HepG2 (cell line): ENCODE measurements around the gene ITGB7. TPM values are rescaled to one million over a fixed set of nuclear protein-coding genes. Genes with fewer than 3 reads are reported as not detected.

Experiments used
- ARNT ChIP-seq: fragments of 450-650 bp; IDR thresholded peaks from 2 replicates; pipeline ENCODE4 v1.6.1; 2017
- ELF4 ChIP-seq: sonication (generic); formaldehyde crosslinking; IDR thresholded peaks from 2 replicates; pipeline ENCODE4 v1.5.0; 2020; ENCODE audit warnings: missing genetic modification reagents, mild to moderate bottlenecking, moderate library complexity, borderline replicate concordance
- ETV5 ChIP-seq: IDR thresholded peaks from 2 replicates; pipeline ENCODE4 v1.6.1; 2018; ENCODE audit warnings: missing biosample characterization, missing genetic modification reagents, inconsistent platforms, borderline replicate concordance
- GABPA ChIP-seq, 2 experiments: IDR thresholded peaks; 2 replicates each; pipeline ENCODE4 v1.6.1; 2011 to 2016; ENCODE audit warnings: low read depth in 2 of 2, low read length in 1 of 2, missing biosample characterization in 1 of 2, missing genetic modification characterization in 1 of 2
- MAFK ChIP-seq, 2 experiments: IDR thresholded peaks in 1 of 2; conservative IDR thresholded peaks in 1 of 2; 2 replicates each; pipeline ENCODE4 v1.6.1; 2011; ENCODE audit warnings: improper control_type of control experiment in 2 of 2, low read length in 2 of 2
- PHF5A ChIP-seq: IDR thresholded peaks from one replicate; pipeline ENCODE4 v1.6.1; 2018; ENCODE audit warnings: low read depth, missing genetic modification reagents; ENCODE audit not compliant: unreplicated experiment
- RBFOX2 ChIP-seq: fragments of 200-400 bp; formaldehyde crosslinking; IDR thresholded peaks from 2 replicates; pipeline ENCODE4 v1.6.1; 2017; ENCODE audit warnings: low read depth, mild to moderate bottlenecking, low read length
- ZNF383 ChIP-seq: sonication (generic); formaldehyde crosslinking; IDR thresholded peaks from 2 replicates; pipeline ENCODE4 v1.4.0; 2020; ENCODE audit warnings: missing genetic modification reagents, mild to moderate bottlenecking, borderline replicate concordance
- polyA plus RNA-seq, 8 experiments: library from polyadenylated mRNA; depleted of rRNA in 3 of 8; stranded (reverse) in 7 of 8; unstranded in 1 of 8; fragments of >200 nt; fragmentation: Illumina TruSeq in 4 of 8; extraction: Trizol in 4 of 8; gene quantifications; 2 replicates each; pipeline versions ENCODE4 v1.2.1 to v1.2.3, GENCODE V29; 2011 to 2016; ENCODE audit warnings: low read depth in 4 of 8, missing spikeins in 1 of 8, mixed read lengths in 1 of 8; ENCODE audit not compliant: insufficient read depth in 1 of 8
- total RNA-seq, 5 experiments: library from RNA; depleted of rRNA; stranded (reverse); fragments of >200 nt; fragmentation: Illumina TruSeq; extraction: Trizol; gene quantifications; 2 replicates each; pipeline ENCODE4 v1.2.3, GENCODE V29; 2016; ENCODE audit warnings: low read depth in 1 of 5
- TF ChIP-seq, protein P1 (sequence below): sonication (generic); formaldehyde crosslinking; IDR thresholded peaks from 2 replicates; pipeline ENCODE4 v1.8.0; 2022; ENCODE audit warnings: mild to moderate bottlenecking, missing genetic modification reagents, moderate library complexity
- TF ChIP-seq, protein P2 (sequence below): sonication (generic); formaldehyde crosslinking; conservative IDR thresholded peaks from 2 replicates; pipeline ENCODE4 v1.4.0; 2020; ENCODE audit warnings: missing genetic modification reagents
- TF ChIP-seq, protein P3 (sequence below): sonication (generic); formaldehyde crosslinking; IDR thresholded peaks from 2 replicates; pipeline ENCODE4 v1.4.0; 2020; ENCODE audit warnings: missing genetic modification reagents, mild to moderate bottlenecking, borderline replicate concordance
- TF ChIP-seq, protein P4 (sequence below): sonication (generic); formaldehyde crosslinking; IDR thresholded peaks from 2 replicates; pipeline ENCODE4 v1.5.1; 2020; ENCODE audit warnings: missing genetic modification reagents, mild to moderate bottlenecking, borderline replicate concordance
- TF ChIP-seq, protein P5 (sequence below), 2 experiments: sonication (generic) in 1 of 2; formaldehyde crosslinking in 1 of 2; IDR thresholded peaks; 2 replicates each; pipeline versions ENCODE4 v1.5.1 to v1.6.1; 2011 to 2020; ENCODE audit warnings: borderline replicate concordance in 1 of 2, low read depth in 1 of 2, low read length in 1 of 2, mild to moderate bottlenecking in 1 of 2, missing genetic modification reagents in 1 of 2, moderate library complexity in 1 of 2

Gene ITGB7
- total and polyA plus RNA-seq, 2 of the 13 experiments (the other 11 are each of a cell fraction or from before 2014, with no cell fraction given) = 0.16 to 0.18 TPM

DNA sequence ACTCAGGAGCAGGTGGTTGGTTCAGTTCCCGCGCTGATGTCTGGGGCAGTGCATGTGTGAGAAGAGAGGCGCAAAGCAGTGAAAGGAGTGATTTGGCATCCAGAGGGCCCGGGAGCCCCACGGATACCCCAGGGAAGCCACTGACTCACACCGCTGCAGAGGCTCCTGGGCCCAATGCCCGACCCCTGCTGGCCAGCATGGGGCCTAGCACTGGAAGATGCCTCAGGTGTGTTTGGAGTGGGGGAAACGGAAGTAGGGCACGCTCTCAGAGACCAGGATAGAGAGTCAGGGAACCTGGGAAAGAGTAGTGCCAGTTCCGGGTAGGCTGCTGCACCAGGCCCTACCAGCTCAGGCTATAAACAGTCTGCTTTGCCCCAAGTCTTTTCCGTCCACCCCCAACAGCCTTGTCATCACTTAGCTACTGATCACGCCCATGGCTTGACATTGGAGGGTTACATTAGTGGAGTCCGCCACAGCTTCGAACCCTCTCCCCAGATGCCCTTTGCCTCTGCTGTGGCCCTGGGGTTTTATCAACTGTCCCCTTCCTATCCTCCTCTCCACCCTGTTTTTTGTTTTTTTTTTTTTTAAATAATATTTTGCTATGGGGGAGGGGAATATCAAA, 16.8 kb downstream of the ITGB7 start (continued):
- TF ChIP-seq, protein P1, sequence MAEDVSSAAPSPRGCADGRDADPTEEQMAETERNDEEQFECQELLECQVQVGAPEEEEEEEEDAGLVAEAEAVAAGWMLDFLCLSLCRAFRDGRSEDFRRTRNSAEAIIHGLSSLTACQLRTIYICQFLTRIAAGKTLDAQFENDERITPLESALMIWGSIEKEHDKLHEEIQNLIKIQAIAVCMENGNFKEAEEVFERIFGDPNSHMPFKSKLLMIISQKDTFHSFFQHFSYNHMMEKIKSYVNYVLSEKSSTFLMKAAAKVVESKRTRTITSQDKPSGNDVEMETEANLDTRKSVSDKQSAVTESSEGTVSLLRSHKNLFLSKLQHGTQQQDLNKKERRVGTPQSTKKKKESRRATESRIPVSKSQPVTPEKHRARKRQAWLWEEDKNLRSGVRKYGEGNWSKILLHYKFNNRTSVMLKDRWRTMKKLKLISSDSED (CRISPR knock-in tag) = no peak
- TF ChIP-seq ARNT = no peak
- TF ChIP-seq MAFK (conservative IDR thresholded peaks at IDR 0.05 in 1 of 2, IDR thresholded peaks at IDR 0.05 in 1 of 2; ENCODE audit: low read length in 2 of 2) = no peak
- TF ChIP-seq, protein P2, sequence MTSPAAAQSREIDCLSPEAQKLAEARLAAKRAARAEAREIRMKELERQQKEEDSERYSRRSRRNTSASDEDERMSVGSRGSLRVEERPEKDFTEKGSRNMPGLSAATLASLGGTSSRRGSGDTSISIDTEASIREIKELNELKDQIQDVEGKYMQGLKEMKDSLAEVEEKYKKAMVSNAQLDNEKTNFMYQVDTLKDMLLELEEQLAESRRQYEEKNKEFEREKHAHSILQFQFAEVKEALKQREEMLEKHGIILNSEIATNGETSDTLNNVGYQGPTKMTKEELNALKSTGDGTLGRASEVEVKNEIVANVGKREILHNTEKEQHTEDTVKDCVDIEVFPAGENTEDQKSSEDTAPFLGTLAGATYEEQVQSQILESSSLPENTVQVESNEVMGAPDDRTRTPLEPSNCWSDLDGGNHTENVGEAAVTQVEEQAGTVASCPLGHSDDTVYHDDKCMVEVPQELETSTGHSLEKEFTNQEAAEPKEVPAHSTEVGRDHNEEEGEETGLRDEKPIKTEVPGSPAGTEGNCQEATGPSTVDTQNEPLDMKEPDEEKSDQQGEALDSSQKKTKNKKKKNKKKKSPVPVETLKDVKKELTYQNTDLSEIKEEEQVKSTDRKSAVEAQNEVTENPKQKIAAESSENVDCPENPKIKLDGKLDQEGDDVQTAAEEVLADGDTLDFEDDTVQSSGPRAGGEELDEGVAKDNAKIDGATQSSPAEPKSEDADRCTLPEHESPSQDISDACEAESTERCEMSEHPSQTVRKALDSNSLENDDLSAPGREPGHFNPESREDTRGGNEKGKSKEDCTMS (CRISPR knock-in tag) = no peak
- TF ChIP-seq ELF4 (CRISPR knock-in tag) = no peak
- peak; percentile 26; the same call in 1 of the 2 replicates for TF ChIP-seq RBFOX2
- no peak for TF ChIP-seq ZNF383
- 0 out of 2 replicates have a peak, but pooled peaks have one; percentile 19 for TF ChIP-seq ETV5 (CRISPR knock-in tag)
- TF ChIP-seq, protein P3, sequence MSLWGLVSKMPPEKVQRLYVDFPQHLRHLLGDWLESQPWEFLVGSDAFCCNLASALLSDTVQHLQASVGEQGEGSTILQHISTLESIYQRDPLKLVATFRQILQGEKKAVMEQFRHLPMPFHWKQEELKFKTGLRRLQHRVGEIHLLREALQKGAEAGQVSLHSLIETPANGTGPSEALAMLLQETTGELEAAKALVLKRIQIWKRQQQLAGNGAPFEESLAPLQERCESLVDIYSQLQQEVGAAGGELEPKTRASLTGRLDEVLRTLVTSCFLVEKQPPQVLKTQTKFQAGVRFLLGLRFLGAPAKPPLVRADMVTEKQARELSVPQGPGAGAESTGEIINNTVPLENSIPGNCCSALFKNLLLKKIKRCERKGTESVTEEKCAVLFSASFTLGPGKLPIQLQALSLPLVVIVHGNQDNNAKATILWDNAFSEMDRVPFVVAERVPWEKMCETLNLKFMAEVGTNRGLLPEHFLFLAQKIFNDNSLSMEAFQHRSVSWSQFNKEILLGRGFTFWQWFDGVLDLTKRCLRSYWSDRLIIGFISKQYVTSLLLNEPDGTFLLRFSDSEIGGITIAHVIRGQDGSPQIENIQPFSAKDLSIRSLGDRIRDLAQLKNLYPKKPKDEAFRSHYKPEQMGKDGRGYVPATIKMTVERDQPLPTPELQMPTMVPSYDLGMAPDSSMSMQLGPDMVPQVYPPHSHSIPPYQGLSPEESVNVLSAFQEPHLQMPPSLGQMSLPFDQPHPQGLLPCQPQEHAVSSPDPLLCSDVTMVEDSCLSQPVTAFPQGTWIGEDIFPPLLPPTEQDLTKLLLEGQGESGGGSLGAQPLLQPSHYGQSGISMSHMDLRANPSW (CRISPR knock-in tag) = no peak
- TF ChIP-seq, protein P4, sequence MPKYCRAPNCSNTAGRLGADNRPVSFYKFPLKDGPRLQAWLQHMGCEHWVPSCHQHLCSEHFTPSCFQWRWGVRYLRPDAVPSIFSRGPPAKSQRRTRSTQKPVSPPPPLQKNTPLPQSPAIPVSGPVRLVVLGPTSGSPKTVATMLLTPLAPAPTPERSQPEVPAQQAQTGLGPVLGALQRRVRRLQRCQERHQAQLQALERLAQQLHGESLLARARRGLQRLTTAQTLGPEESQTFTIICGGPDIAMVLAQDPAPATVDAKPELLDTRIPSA = no peak
- no peak for TF ChIP-seq GABPA (IDR thresholded peaks at IDR 0.05; ENCODE audit: low read depth, low read length)
- peak; percentile 48; the same call in 1 of the 2 replicates for TF ChIP-seq GABPA (CRISPR knock-in tag; IDR thresholded peaks at IDR 0.05; ENCODE audit: low read depth)
- no peak for TF ChIP-seq PHF5A (CRISPR knock-in tag)
- TF ChIP-seq, protein P5, sequence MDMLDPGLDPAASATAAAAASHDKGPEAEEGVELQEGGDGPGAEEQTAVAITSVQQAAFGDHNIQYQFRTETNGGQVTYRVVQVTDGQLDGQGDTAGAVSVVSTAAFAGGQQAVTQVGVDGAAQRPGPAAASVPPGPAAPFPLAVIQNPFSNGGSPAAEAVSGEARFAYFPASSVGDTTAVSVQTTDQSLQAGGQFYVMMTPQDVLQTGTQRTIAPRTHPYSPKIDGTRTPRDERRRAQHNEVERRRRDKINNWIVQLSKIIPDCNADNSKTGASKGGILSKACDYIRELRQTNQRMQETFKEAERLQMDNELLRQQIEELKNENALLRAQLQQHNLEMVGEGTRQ (IDR thresholded peaks at IDR 0.05; ENCODE audit: low read depth, low read length) = no peak
- TF ChIP-seq, protein P5 (CRISPR knock-in tag; IDR thresholded peaks at IDR 0.05; ENCODE audit: borderline replicate concordance) = no peak
